Tibial artery (tissue), 4 donors: ENCODE results near the gene CHTF18.

Source experiments
- DNase-seq, 2 donors: peaks; one replicate each; pipeline ENCODE4 v3.0.0-alpha.2; 2019
- H3K27ac ChIP-seq, 2 donors: fragments of 200-600 bp; sonication (generic) in 1 of 2; 1 replicate in 1 of 2; 2 replicates in 1 of 2; pipeline ENCODE4 v1.5.1; 2018 to 2019; ENCODE audit warnings: mild to moderate bottlenecking in 1 of 2
- H3K27me3 ChIP-seq, 2 donors: fragments of 200-600 bp; sonication (generic) in 1 of 2; one replicate each; pipeline versions ENCODE4 v1.5.1 to v1.6.0; 2016 to 2019
- H3K36me3 ChIP-seq, 3 donors: fragments of 200-600 bp; sonication (generic) in 2 of 3; one replicate each; pipeline ENCODE4 v1.5.1; 2016 to 2019; ENCODE audit warnings: mild to moderate bottlenecking in 2 of 3
- H3K4me1 ChIP-seq, 4 donors: fragments of 200-600 bp; sonication (generic) in 2 of 4; 1 replicate in 3 of 4; 2 replicates in 1 of 4; pipeline ENCODE4 v1.5.1; 2016 to 2019
- H3K4me3 ChIP-seq, 2 donors: fragments of 200-600 bp; sonication (generic) in 1 of 2; 1 replicate in 1 of 2; 2 replicates in 1 of 2; pipeline ENCODE4 v1.5.1; 2018 to 2019; ENCODE audit warnings: mild to moderate bottlenecking in 2 of 2
- H3K9me3 ChIP-seq, 3 donors: fragments of 200-600 bp; sonication (generic) in 1 of 3; one replicate each; pipeline ENCODE4 v1.5.1; 2016 to 2019
- intact Hi-C: fragments of 100-400 bp; cut with DNase I; formaldehyde crosslinking; loops from one replicate; pipeline ENCODE4 v1.15.0; 2023; ENCODE audit warnings: low total_unique reads
- TF ChIP-seq, protein P1 (sequence below), 2 experiments: fragments of 200-600 bp in 1 of 2; fragments of 450-650 bp in 1 of 2; IDR thresholded peaks; one replicate each; pipeline ENCODE4 v1.5.1; 2017 to 2019; ENCODE audit warnings: antibody characterized with exemption in 2 of 2, mild to moderate bottlenecking in 1 of 2, moderate library complexity in 1 of 2

The CHTF18 gene

DNA sequence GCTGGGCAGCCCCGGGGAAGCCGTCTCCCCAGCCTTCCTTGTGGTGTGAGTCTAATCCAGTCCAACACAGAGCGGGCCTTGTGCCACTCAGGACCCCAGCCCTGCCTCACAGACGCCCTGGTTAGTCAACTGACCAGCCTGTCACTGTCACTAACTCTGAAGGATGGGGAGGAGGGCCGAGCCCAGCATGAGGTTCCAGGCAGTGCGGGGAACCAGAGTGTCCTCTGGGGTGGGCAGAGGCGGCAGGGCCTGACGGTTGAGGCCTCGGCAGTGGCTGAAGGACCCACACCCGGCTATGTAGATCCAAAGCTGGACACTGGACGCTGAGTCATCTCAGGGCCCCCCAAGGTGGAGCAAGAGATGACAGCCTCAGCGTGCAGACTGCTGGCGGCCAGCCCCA lies 8.9 kb upstream of the CHTF18 start:
- TF ChIP-seq, protein P1, sequence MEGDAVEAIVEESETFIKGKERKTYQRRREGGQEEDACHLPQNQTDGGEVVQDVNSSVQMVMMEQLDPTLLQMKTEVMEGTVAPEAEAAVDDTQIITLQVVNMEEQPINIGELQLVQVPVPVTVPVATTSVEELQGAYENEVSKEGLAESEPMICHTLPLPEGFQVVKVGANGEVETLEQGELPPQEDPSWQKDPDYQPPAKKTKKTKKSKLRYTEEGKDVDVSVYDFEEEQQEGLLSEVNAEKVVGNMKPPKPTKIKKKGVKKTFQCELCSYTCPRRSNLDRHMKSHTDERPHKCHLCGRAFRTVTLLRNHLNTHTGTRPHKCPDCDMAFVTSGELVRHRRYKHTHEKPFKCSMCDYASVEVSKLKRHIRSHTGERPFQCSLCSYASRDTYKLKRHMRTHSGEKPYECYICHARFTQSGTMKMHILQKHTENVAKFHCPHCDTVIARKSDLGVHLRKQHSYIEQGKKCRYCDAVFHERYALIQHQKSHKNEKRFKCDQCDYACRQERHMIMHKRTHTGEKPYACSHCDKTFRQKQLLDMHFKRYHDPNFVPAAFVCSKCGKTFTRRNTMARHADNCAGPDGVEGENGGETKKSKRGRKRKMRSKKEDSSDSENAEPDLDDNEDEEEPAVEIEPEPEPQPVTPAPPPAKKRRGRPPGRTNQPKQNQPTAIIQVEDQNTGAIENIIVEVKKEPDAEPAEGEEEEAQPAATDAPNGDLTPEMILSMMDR (IDR thresholded peaks at IDR 0.05): no peak
- Histone ChIP-seq H3K27me3 (peaks cover 0 to 84% of the 10 kb centered on the region in 2 donors), H3K36me3 (no peaks in the 10 kb centered on the region), H3K4me3 (no peak overlapping the region), H3K9me3 (no peaks in the 10 kb centered on the region), H3K4me1 (peaks cover 0 to 16% (median 0%) of the 10 kb centered on the region in 4 donors), H3K27ac (no peak overlapping the region)
- DNase-seq: no peak
- intact Hi-C loops: no loop called here

DNA sequence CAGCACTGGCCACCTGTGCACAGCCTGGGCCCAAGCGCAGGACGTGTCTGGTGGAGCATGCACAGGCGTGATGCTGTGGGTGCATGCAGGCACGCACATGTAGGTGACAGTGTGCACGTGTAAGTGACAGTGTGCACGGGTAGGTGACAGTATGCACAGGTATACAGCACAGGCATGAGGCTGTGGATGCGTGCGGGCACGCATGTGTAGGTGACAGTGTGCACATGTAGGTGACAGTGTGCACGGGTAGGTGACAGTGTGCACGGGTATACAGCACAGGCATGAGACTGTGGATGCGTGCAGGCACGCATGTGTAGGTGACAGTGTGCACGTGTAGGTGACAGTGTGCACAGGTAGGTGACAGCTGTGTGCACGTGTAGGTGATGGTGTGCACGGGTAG lies 8.1 kb upstream of the CHTF18 start:
- TF ChIP-seq, protein P1 (IDR thresholded peaks at IDR 0.05): no peak
- H3K9me3 ChIP-seq: no peaks in the 10 kb centered on the region
- no peak for DNase-seq
- H3K4me1 ChIP-seq: peaks cover 0 to 16% (median 0%) of the 10 kb centered on the region in 4 donors
- no peak overlapping the region for H3K27ac ChIP-seq
- no peak overlapping the region for H3K4me3 ChIP-seq
- intact Hi-C loops: no loop called here
- H3K36me3 ChIP-seq: no peaks in the 10 kb centered on the region
- H3K27me3 ChIP-seq: peaks cover 0 to 77% of the 10 kb centered on the region in 2 donors

- Histone ChIP-seq H3K27ac (no peak overlapping the region), H3K36me3 (peaks cover 0 to 9% (median 0%) of the 10 kb centered on the region in 3 donors), H3K9me3 (no peaks in the 10 kb centered on the region), H3K4me1 (peaks cover 0 to 25% (median 0%) of the 10 kb centered on the region in 4 donors), H3K27me3 (peaks cover 0 to 65% of the 10 kb centered on the region in 2 donors), H3K4me3 (no peak overlapping the region)
- TF ChIP-seq, protein P1 (IDR thresholded peaks at IDR 0.05): no peak
- no peak for DNase-seq
- intact Hi-C loops: no loop called here
Observed at GRCh38 chr16:781346-782010, 6.9 kb upstream of the CHTF18 start.

DNA sequence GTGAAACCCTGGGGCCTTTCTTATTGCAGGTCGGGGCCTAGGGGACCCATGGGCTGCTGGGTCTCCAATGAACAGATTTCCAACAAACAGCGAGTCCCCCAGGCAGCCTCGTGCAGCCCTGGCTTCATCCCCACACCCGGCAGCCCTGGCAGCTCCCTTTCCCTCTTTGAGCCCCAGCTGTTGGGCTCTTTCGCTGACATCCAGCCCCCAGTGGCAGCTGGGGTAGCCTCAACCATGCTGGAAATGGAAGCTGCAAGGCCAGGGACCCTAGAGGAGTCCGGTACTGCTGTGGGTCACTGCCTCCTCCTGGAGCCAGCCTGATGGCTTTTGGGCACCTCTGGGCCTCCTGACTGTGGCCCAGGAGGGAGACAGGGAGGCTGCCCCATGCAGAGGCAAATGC lies 6.2 kb upstream of the CHTF18 start:
- H3K36me3 ChIP-seq: peaks cover 0 to 9% (median 0%) of the 10 kb centered on the region in 3 donors
- TF ChIP-seq, protein P1 (IDR thresholded peaks at IDR 0.05): no peak
- peaks cover 0 to 30% (median 5%) of the 10 kb centered on the region in 4 donors for H3K4me1 ChIP-seq
- no peak overlapping the region for H3K27ac ChIP-seq
- DNase-seq: no peak
- H3K4me3 ChIP-seq: no peak overlapping the region
- intact Hi-C loops: no loop called here
- peaks cover 0 to 63% of the 10 kb centered on the region in 2 donors for H3K27me3 ChIP-seq
- no peaks in the 10 kb centered on the region for H3K9me3 ChIP-seq

DNA sequence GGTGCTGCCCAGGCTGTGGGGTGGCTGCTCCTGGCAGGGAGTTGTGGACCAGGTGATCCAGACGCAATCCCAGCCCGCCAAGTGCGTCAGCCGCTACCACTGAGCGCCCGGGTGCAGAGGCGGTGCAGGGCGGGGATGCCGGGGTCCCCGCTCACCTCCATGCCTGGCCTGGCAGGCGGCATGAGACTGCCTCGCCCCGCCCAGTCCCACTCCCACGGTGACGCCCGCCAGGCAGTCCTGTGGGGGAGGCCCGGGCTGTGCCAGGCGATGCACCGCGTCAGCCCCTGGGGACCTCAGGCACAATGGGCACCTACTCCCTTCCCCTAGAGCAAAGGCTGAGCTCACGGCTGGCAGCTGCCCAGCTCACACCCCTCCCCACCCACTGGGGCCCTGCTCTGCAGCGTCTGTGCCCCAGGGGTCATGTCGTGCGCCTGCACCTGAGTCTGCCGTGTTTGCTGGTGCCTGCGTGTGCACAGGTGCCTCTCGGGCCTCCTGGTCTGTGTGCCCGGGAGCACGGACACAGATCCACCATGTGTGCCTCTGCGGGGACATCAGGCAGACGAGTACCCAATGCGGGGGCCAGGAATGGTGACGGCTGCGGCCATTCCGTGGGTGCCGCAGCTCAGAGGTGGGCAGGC lies 5.5 kb upstream of the CHTF18 start:
- H3K27ac ChIP-seq: no peak overlapping the region
- peaks cover 0 to 37% (median 11%) of the 10 kb centered on the region in 4 donors for H3K4me1 ChIP-seq
- no peak for DNase-seq
- H3K9me3 ChIP-seq: no peaks in the 10 kb centered on the region
- intact Hi-C loops: no loop called here
- no peak overlapping the region for H3K4me3 ChIP-seq
- peaks cover 0 to 62% of the 10 kb centered on the region in 2 donors for H3K27me3 ChIP-seq
- peaks cover 0 to 9% (median 0%) of the 10 kb centered on the region in 3 donors for H3K36me3 ChIP-seq
- TF ChIP-seq, protein P1 (IDR thresholded peaks at IDR 0.05): no peak
